T follicular helper cell (primary cell): ENCODE measurements around the gene ACAT2.
"Not testable (repeated sequence)": the region's sequence is repeated elsewhere in the genome, so short reads cannot be mapped to it uniquely, and the experiment has no call there.

ENCODE experiments used
- DNase-seq: peaks from one replicate; pipeline ENCODE4 v3.0.0-alpha.2; 2020; ENCODE audit warnings: low read depth

Gene ACAT2

DNA sequence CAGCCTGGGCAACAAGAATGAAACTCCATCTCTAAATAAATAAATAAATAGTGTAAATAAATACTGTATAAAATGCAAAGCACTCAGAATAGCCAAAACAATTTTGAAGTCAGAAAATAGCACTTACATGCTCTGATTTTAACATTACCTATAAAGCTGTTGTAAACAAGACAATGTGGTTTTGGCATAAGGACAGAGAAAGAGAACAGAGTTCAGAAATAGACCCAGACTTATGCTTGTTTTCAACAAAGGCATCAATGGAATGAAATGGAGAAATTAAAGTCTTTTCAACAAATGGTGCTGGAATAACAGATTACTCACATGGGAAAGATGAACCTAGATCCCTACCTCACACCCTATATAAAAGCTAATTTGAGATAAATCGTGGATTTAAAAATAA is 10.4 kb downstream of the ACAT2 start:
- no peak for DNase-seq

DNA sequence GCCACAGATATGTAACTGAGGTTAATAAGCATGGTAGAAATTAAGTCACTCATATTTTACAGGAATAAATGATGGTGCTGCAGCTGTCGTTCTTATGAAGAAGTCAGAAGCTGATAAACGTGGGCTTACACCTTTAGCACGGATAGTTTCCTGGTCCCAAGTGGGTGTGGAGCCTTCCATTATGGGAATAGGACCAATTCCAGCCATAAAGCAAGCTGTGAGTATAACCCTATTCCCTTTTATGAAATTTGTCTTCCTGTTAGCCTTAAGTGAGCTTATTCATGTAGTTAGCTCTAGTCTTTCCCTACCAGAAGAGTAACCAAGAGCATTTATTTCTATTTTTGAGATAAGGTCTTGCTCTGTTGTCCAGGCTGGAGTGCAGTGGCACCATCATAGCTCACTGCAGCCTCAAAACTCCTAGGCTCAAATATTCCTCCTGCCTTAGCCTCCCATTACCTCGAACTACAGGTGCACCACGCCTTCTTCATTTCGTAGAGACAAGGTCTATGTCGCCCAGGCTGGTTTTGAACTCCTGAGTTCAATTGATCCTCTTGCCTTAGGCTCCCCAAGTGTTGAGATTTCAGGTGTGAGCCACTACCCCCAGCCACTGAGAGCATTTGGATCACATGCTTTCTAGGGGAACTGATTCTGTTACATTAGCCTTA is 15.5 kb downstream of the ACAT2 start:
- DNase-seq, result no peak

DNA sequence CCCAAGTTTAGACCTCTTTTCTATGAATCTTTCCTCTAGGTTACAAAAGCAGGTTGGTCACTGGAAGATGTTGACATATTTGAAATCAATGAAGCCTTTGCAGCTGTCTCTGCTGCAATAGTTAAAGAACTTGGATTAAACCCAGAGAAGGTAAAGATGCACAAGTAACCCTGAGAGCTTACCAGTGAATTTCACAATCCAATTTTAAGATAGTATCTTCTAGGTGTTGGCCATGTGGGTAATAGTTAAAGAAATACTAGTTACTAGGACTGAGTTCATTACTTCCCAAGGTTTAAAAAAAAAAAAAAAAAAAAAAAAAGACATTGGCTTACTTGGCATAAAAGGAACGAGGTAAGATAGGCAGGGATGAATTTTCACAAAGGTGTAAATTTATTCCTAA is 16.3 kb downstream of the ACAT2 start:
- no peak for DNase-seq

DNA sequence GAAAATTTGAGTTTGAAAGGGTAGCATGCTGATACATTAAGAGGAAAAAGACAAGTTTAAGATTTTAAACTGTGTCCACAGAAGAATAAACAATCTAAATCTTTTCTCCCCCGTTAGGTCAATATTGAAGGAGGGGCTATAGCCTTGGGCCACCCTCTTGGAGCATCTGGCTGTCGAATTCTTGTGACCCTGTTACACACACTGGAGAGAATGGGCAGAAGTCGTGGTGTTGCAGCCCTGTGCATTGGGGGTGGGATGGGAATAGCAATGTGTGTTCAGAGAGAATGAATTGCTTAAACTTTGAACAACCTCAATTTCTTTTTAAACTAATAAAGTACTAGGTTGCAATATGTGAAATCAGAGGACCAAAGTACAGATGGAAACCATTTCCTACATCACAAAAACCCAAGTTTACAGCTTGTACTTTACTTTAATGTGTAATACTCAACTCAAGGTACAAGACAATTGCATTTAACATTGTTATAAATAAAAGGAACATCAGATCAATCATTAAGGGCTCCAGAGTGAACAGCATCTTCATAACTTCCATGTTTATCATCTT is 16.8 kb downstream of the ACAT2 start:
- DNase-seq, result no peak

DNA sequence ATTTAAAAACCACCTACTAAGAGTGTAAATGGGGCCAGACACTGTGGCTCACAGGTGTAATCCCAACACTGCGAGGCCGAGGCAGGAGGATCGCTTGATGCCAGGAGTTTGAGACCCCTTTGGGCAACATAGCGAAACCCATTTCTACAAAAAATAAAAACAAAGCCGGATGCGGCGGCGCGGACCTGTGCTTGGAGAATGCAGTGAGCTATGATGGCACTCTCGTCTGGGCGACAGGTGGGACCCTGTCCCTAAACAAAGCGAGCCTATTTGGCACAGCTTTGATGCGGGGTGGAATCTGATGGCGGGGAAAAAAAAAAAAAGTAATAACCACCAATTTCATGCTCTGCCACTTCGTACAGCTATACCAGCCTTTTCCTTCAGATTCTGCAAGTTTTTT is 26.4 kb downstream of the ACAT2 start:
- no peak for DNase-seq

DNA sequence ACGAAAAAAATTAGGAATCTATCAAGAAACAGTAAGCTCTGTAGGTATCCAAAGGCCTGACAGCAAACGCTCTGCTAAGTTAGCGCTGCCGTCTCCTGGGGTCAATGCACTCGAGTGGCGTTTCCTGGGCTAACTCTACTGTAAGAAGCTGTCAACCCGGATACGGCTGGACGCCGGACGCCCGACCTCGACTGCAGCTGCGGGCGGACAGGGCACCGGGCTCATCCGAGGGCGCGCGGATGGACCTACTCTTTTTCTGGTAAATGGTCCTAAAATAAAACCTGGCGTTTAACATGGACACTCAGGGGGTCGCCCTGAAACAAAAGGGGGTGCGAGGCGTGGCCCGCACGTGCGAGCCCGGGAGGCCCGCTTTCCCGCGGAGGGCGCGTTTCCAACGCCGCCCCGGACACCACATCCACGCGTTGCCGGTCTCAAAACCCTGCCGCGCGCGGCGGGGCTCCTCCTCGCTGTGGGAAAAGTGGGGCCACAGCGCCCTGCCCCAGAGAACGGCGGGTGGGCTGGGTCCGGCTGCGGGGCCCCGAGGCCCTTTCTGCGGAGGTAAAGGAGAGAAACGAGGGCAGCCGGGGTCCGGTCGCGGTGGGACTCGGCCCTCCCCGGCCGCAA is 27.0 kb downstream of the ACAT2 start:
- peak; percentile 6 for DNase-seq

DNA sequence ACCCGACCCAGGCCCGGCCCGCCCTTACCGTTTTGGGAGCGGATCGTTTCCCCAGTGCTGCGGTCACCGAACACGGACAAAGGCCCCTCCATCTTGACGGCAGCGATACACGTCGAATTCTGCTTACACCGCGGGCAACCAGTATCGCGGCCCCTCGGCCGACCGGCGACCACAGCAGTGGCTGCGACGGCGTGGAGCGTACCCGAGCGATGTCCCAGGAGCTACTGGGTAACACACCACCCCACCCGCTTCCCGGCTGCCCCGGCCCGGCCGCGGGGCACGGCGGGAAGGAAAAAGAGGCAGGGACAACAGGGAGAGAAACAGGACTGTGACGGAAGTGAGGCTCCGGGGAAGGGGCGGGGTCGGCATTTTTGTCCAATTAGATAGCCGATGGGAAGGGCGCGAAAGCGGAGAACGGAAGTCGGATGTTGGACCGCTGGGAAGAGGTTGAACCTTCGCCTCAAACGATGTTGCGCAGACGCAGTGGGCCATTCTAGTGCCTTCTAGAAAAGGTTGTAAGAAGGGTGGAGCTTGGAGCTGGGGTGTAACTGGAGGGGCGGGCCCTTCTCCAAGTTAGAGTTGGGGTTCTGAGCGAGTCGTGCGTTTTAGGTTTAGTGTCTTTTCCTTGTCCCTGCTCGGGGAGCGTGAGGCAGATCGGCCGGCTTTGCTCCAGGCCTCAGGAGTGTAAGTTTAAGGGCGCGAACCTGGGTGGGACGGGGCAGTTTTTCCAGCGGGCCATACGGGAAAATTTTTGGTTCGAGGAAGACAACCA is 27.7 kb downstream of the ACAT2 start, which contains the start of gene TCP1:
Gene TCP1 (minus strand): TSS at position 226 of the 772 bp plus-strand sequence. CDS start 134 bp downstream, at position 92.
- peak; percentile 99 for DNase-seq

DNA sequence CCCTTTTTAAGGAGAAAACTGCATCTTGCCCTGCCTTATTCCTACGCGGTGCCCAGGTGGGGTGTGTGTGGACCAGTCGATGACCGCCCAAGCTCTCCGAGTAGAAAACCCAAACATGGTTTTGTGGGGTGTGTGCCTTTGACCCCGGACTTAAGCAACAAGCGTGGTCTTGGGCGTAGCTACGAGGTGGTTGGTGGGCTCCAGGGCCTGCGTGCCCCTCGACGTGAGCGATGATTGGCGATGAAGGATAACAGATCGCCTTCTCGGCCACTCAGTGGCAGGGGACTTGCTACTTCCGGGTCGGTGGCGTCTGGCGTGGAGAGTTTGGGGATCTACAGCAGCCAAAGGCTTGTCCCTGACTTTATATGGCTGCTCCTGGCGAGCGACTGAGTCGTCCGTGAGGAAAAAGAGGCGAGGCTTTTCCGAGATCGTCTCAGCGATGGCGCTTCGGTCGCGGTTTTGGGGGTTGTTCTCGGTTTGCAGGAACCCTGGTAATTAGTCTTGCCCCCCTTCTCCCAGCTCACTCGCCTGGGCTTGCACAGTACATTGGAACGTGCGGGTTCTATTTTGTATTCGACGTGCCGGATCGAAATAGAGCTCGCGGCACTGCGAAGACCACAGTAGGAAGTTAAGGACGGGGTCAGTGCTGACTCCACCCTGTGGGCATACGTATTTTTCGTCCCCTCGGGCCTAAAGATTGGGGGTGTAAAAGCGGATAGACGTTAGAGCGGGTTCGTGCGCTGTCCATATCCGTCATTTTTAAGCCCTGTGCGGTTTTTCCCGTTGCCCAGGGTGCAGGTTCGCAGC is 28.5 kb downstream of the ACAT2 start, which contains the start of gene MRPL18:
Gene MRPL18 (plus strand): TSS at position 319 of the 807 bp plus-strand sequence. CDS start 121 bp downstream, at position 440.
- DNase-seq, result peak; percentile 81

DNA sequence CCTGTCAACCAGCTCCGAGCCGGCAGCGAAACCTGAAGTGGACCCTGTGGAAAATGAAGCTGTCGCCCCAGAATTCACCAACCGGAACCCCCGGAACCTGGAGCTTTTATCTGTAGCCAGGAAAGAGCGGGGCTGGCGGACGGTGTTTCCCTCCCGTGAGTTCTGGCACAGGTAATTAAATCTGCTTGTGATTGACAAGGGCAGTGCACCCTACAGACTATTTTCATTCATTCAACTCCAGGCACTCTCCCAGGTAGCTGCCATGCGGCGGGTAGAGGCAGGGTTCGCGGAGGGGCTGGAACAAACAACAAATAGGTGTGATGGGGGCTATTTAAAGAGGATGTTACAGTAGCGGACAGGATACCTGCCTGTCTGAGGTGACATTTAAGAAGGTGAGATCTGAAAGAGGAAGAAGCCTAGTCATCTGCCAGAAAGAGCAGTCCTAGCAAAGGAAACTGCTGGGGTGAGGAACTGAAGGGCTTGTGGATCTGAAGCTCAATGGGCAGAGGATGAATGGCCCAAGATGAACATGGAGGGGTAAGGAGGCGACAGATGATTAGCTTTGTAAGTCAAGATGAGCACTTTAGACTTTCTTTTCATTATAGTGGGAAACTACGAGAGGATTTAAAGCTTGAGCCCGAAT is 29.2 kb downstream of the ACAT2 start:
- DNase-seq, result peak; percentile 14

DNA sequence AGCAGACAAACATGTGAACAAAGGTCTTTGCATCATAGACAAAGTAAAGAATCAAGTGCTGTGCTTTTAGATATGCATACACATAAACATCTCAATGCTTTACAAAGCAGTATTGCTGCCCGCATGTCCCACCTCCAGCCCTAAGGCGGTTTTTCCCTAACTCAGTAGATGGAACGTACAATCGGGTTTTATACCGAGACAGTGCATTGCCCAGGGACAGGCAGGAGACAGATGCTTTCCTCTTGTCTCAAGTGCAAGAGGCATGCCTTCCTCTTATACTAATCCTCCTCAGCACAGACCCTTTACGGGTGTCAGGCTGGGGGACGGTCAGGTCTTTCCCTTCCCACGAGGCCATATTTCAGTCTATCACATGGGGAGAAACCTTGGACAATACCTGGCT is 33.1 kb downstream of the ACAT2 start:
- DNase-seq, result not testable (repeated sequence)

DNA sequence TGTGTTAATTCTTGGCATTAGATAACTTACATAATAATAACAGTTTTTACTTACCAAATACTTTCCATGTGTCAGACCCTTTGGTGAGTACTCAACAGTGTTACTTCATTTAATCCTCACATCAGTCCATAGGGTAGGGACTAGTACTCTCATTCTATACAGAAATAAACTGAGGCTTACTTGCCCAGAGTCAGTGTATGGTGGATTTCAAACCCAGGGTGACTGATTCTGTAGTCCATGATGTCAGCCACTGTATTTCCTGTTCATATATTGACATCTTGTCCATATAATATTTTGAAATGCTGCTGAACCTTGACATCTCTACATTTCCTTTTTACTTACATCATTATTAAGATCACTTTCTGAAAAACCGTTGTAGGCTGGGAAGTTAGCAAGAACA is 35.7 kb downstream of the ACAT2 start:
- no peak for DNase-seq

DNA sequence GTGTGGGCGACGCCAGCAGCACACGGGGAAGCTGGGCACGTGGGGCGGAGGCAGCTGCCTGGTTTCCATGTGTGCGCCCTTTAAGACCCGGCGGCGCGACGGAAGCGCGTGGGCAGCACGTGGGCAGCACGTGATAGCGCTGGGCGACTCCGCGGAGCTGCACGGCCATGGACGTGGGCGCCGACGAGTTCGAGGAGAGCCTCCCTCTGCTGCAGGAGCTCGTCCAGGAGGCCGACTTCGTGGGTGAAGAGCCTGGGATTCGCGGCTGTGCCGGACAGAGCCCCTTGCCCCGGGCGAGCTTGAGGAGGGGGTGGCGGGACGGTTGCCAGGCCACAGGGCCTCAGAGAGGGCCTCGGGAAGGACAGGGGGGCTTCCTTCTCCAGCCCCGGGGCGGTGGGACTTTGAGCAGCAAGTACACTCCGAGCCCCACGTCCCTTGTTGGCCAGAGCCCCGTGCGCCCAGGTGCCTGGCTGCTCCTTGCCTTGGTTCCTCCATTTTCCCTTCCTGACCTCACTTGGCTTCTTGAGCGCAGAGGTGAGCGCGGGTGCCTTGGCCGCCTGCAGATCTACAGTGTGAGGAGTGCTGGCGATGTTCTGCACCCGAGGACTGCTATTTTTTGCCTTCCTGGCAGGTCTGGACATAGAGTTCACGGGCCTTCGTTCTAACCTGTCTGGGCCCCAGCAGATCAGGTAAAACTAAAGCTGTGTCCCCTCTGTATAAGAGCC is 38.5 kb downstream of the ACAT2 start, which contains the start of gene PNLDC1:
Gene PNLDC1 (plus strand): TSS at position 136 of the 725 bp plus-strand sequence. CDS start 32 bp downstream, at position 168.
- no peak for DNase-seq

DNA sequence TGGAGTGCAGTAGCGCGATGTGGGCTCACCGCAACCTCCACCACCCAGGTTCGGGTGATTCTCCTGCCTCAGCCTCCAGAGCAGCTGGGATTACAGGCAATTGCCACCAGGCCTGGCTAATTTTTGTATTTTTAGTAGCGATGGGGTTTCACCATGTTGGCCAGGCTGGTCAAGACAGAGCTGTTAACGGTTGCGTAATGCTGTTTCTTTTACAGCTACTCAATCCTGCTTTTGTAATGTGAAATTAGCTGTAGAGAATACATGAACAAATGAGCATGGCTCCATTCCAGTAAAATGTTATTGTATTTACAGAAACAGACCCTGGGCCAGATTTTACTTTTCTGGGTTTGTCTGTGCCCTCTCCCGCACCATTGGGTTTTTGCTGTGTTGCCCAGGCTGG is 40.1 kb downstream of the ACAT2 start:
- no peak for DNase-seq

DNA sequence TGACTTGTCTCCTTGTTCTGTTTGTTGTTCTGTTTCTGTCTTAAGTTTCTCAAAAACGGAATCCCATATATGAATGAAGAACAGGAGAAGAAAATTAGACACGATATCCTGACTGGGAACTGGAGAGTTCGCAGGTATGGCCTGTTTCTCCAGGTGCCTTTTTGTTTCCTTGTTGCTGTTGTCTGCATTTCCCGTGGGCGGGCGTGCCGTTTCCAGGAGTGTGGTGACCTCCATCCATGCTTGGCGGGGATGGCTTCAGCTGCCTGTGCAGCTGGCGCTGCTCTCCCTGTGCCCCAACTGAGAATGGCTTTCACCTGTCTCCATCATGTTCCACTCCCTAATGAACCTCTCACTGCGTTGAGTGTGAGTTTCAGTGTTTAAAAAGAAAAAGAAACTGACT is 42.7 kb downstream of the ACAT2 start:
- DNase-seq, result no peak

DNA sequence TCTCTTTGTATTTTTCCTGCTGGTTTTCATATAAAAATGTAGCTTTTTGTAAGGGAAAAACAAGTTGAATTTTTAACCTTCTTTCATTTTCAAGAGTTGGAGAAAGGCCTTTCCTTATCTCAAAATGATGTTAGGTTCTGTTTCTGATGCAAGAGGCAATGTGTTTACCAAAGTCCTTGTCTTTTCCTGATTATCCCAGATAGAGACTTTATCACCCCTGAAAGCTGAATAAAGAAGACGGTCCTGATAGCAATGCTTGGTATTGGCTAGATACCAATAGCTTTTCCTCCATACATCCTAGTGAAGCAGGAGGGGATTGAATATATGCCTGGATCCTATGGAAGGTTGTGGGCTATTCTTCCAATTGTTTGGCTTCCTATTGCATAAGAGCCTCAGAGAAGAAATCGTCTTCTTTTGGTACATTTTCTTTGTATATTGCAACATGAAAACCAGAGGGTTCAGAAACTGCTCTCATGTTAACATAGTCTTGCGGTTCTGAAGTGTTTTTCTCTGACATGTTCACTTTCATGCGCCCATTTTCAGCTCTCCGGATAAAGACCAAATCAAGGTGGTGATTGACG is 43.7 kb downstream of the ACAT2 start:
- DNase-seq, result no peak

DNA sequence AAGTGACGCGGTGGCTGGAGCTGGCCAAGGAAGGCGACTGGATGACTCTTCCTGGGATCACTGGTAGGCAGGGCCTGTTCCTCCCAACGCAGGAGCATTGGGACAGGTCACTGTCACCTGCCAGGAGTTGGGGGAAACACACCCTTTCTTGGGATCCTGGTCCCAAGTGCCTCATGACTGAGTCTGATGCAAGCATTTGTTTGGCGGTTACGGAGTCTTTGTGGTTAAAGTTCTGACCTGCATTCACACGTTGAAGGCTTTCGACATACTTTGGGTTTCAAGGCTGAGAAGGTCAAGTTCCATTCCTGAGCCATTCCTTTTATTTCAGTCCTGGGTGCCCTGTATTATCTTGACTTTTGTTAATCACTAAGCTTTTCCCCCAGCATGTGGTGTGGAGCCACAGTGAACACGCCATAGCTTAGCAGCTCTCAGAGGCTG is 44.2 kb downstream of the ACAT2 start:
- no peak for DNase-seq

DNA sequence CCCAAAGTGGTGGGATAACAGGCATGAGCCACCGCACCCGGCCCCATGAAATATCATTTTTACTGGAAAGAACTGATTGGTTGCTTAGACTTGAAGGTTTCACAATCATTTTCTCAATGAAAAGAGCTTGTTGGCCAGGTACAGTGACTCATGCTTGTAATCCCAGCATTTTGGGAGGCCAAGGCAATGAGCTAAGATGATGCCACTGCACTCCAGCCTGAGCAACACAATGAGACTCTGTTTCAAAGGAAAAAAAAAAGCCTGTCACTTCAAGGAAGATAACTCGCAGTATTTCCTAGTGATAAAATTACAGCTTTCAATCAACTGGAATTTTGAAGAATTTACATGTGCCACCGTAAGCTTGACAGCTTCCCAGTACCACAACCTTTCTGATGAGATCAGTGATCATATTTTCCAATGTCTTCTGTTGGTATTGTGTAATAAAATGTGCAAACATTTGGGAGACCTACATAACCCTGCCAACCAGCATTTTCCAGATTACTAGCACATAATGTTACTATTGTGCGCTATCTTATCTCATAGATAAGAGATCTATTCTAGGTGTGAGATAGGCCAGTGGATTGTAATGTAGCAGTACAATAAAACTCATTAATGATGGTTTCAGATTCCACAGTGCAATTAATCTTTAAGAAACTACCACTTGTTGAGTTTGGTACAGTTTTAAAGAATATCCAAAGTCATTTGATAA is 45.5 kb downstream of the ACAT2 start:
- DNase-seq, result no peak

DNA sequence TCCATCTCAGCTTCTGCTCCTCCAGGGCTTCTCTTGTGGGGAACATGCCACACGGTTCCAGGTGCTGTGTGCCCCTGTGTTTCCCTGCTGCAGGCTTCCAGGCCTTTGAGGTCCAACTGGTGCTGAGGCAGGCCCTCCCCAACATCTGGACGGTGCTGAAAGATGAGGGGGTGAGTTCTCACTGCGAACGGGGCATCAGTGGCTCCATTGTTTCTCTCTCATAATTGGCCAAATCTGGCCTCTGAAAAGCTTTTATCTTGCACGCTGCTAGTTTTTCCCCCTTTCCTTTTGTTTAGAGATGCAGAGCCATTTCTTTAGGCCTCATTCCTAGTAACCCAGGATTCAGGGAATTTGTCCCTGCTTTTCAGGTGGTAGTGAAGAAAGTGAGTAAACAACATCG is 46.8 kb downstream of the ACAT2 start:
- no peak for DNase-seq

DNA sequence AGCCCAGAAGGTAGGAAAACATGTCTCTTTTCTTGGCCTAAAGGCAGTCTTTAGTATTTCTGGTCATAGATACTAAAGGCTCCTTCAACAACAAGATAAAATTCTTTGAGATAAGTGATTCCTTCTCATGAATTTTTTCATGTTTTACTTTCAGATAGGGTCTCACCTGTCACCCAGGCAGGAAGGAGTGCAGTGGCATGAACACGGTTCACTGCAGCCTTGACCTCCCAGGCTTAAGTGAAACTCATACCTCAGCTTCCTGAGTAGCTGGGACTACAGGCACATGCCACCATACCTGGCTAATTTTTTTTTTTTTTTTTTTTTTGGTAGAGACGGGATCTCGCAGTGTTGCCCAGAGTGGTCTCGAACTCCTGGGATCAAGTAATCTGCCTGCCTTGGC is 47.3 kb downstream of the ACAT2 start:
- DNase-seq, result no peak
